ENCODE data around the gene ZNF138. TPM values are rescaled to one million over a fixed set of nuclear protein-coding genes. Genes with fewer than 3 reads are reported as not detected.

ZNF138 gene
- total and polyA plus RNA-seq, 10 of the 15 experiments (the other 5 are each of a cell fraction or from before 2014, with no cell fraction given) = 5.9 to 14.9 (median 12.4) TPM

GRCh38 chr7:64794171-64794844, at the start of gene ZNF138 (continued):
- TF ChIP-seq ZBTB4 (CRISPR knock-in tag; IDR thresholded peaks at IDR 0.05) (no peak), NBN (IDR thresholded peaks at IDR 0.05) (peak; percentile 83), ZBTB33 (IDR thresholded peaks at IDR 0.05) (no peak), SIN3A (IDR thresholded peaks at IDR 0.05; ENCODE audit: low read depth, low read length) (peak; percentile 86), CHD1 (IDR thresholded peaks at IDR 0.05; ENCODE audit: low read depth, low read length) (no peak), CEBPZ (IDR thresholded peaks at IDR 0.05; ENCODE audit: low read depth, low read length) (peak; percentile 71), RELB (IDR thresholded peaks at IDR 0.05; ENCODE audit: low read depth) (0 out of 2 replicates have a peak, but pooled peaks have one; percentile 36), RAD51 (IDR thresholded peaks at IDR 0.05) (no peak), NR2C1 (IDR thresholded peaks at IDR 0.05) (no peak), CUX1 (IDR thresholded peaks at IDR 0.05; ENCODE audit: insufficient replicate concordance, low read depth, low read length) (no peak), EGR1 (IDR thresholded peaks at IDR 0.05; ENCODE audit: borderline replicate concordance in 1 of 2, low read depth in 2 of 2, low read length in 2 of 2) (0 out of 3 replicates have a peak, but pooled peaks of 1 of the 2 experiments have one; percentile 4), YY1 (IDR thresholded peaks at IDR 0.05; ENCODE audit: low read depth, low read length) (no peak; the same call in 1 of the 2 replicates), SIX5 (IDR thresholded peaks at IDR 0.05; ENCODE audit: low read depth, low read length, severe bottlenecking) (no peak)
